Measurements from ENCODE around the gene ID1.

DNA sequence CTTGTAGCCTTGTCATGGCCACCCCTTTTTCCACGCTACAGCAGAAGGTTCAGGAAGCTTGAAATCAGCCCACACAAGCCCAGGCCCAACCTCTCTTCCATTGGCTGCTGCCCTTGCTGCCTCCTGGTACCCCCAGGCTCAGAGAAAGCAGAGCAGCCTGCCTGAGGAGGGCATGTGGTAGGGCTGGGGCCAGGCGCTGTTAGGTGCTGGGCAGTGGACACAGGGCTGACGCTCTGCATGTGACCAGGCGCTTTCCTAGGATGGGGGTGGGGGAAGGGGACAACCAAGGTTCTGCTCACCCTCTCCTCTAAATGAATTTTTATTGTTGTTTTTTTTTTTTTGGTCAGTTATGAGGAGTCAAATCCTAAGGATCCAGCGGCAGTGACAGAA lies 36.3 kb upstream of the ID1 start:
- TF ChIP-seq, protein P1, sequence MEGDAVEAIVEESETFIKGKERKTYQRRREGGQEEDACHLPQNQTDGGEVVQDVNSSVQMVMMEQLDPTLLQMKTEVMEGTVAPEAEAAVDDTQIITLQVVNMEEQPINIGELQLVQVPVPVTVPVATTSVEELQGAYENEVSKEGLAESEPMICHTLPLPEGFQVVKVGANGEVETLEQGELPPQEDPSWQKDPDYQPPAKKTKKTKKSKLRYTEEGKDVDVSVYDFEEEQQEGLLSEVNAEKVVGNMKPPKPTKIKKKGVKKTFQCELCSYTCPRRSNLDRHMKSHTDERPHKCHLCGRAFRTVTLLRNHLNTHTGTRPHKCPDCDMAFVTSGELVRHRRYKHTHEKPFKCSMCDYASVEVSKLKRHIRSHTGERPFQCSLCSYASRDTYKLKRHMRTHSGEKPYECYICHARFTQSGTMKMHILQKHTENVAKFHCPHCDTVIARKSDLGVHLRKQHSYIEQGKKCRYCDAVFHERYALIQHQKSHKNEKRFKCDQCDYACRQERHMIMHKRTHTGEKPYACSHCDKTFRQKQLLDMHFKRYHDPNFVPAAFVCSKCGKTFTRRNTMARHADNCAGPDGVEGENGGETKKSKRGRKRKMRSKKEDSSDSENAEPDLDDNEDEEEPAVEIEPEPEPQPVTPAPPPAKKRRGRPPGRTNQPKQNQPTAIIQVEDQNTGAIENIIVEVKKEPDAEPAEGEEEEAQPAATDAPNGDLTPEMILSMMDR (IDR thresholded peaks at IDR 0.05) = no peak
- no peak for TF ChIP-seq POLR2A (IDR thresholded peaks at IDR 0.05)
